ENCODE data around the gene EFCAB7. TPM values are rescaled to one million over a fixed set of nuclear protein-coding genes. Genes with fewer than 3 reads are reported as not detected.

EFCAB7 gene, protein sequence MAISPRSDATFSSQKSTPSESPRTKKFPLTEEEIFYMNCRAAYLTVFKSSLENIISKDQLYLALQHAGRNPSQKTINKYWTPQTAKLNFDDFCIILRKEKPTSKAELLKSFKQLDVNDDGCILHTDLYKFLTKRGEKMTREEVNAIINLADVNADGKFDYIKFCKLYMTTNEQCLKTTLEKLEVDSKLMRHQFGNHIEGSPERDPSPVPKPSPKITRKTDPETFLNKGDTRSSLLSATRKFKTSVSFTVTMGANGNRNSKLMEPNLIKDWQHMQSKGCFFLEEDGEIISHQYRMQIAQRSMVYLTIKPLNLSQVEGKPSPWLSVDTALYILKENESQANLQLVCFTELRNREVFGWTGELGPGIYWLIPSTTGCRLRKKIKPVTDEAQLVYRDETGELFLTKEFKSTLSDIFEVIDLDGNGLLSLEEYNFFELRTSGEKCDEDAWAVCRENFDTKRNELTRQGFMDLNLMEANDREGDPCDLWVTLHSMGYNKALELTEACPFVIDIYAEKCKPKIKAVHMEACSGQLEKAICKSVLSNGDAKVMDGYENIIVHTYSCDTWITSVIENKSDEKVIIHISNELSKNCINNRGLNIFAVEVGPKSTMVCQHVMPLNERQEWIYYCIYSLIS
- 10 to 100 TPM; 16.0 to 24.3 (median 22.6) TPM for polyA plus RNA-seq (ENCODE audit: insufficient read length in 4 of 4)

DNA sequence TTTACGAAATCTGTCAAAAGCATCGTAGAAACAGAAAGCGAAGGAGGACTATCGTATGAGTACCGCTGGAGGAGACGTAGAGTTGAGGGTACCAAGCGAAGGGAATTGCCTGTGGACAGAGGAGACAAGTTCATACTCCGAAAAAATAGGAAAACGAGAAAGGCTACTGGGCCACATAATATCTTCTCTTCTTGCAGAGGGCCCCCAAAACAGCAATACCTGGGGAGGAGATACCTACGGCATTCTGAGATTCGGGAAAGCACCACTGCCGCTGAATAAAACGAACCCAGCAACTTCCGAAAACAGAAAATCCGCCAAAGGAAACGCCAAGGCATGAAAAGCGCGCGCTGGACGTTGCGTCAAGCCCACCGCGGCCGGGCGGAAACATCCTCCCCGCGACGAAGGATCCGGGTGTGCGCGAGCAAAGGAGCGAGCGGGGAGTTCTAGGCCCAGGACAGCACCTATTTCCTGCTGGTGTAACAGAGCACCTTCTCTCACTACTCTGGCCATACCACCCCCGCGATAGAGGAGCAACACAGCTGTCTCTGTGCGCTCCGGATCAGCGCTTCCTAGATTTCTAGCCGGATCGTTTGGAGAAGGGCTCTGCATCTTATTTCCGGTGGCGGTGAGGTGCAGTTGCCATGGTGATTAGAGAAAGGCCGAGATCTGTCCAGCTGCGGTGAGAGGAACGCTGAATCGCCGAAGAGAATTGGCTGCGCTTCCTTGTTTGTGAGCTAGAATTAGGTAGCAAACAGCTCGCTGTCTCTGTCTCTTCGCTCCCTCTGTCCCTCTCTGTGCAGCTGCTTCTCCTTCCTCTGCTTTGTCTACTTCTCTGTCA is at the start of gene EFCAB7, which contains the start of gene ITGB3BP:
Gene EFCAB7, plus strand, starts transcription at position 635 of the 838 bp plus-strand sequence. CDS start 2,048 bp downstream, outside the sequence.
Gene ITGB3BP, minus strand, starts transcription at position 335 of the 838 bp plus-strand sequence. Its CDS starts 92 bp downstream, at position 243.
- peak; percentile 83 to 88 (median 85) for DNase-seq (ENCODE audit: low read depth in 4 of 4, low spot score in 3 of 4)

DNA sequence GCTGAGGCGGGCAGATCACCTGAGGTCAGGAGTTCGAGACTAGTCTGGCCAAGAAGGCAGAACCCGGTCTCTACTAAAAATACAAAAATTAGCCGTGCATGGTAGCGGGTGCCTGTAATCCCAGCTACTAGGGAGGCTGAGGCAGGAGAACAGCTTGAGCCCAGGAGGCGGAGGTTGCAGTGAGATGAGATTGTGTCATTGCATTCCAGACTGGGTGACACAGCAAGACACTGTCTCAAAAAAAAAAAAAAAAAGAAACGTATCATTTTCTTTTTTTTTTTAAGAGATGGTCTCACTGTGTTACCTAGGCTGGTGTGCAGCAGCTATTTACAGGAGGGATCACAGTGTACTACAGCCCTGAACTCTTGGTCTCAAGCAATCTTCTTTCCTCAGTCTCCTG is 47.6 kb upstream of the EFCAB7 start:
- DNase-seq (ENCODE audit: low read depth in 4 of 4, low spot score in 3 of 4): no peak

DNA sequence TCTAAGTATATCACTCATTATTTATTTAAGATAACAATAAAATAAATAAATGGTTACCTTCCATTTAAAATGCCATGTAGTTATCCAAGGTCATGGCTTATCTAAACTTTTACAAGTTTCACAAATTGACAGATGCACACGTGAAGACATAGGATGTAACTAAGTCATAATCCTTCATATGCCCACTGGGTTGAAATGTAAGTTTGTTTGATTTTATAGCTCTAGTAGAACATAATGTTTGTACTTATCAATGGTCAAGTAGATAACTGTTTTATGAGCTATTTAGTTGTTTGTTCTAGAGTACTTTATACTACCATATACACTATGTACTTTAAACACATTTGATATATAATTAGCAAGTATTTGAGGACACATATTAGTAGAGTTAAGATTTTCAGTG is 43.3 kb upstream of the EFCAB7 start:
- DNase-seq (ENCODE audit: low read depth in 4 of 4, low spot score in 3 of 4): no peak

DNA sequence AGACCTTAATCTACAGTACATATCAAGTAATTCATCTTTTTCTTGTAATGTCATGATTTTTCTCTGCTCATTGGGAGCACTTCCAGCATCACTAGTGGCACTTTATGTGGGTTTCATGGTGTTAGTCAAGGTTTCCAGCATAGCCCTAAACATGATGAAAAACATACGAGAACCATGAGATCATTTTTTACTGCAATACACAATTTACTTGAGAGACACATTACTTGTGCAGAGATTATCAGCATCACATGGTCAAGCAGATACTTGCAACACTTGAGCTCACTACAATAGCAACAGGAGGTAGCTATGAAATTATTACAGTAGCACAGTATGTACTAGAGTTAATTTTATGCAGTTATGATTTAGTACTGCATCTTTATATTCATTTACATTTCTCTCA is 36.7 kb upstream of the EFCAB7 start:
- DNase-seq (ENCODE audit: low read depth in 4 of 4, low spot score in 3 of 4): no peak

DNA sequence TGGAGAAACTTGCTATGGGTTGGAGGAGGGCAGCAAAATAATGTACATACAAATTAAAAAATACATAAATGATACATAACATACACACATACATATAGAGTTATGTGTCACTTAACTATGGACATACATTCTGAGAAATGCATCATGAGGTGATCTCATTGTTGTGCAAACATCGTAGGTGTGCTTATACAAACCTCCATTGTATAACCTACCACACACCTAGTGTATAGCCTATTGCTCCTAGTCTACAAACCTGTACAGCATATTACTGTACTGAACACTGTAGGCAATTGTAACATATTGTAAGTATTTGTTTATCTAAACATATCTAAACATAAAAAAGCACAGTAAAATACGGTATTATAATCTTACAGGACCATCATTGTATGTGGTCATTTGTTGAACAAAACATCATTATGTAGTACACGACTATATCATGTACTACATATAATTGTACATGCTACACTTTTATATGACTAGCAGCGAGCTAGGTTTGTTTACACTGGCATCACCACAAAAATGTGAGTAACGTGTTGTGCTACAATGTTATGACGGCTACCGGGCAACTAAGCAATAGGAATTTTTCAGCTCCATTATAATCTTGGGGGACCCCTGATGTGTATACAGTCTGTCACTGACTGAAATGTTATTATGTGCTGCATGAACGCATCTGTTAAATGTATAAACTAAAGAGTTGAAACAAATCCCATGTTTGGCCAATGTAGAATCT is 35.8 kb upstream of the EFCAB7 start:
- no peak for DNase-seq (ENCODE audit: low read depth in 4 of 4, low spot score in 3 of 4)

DNA sequence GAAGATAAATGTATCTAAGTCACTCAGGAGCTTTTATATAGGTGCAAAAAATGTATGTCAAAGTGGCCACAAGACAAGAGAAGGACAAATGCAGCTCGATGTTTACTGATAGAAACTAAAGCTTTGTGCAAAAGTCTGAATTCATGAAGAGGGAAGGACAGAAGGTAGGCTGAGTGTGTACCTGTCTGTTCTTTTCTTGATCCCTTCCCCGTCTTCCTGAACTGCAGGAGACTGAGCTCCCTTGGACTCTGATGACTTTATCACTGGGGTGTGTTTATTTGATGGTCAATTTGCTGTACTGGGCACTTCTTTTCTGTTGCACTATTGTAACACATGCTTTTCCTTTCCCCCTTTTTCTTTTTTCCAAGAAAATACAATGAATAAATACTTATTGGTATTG is 25.7 kb upstream of the EFCAB7 start:
- no peak for DNase-seq (ENCODE audit: low read depth in 4 of 4, low spot score in 3 of 4)

DNA sequence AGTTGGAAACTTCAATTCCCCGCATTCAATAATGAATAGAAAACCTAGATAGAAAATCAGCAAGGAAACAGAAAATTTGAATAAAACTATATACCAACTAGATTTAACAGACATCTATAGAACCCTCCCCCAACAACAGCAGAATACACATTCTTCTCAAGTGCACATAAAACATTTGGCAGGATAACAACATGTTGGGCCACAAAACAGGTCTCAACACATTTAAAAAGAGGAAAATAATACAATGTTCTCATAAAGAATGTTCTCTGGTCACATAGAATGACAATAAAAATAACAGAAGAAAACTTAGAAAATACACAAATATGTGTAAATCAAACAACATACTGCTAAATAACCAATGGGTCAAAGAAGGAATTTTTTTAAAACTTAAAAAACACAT is 25.2 kb upstream of the EFCAB7 start:
- no peak for DNase-seq (ENCODE audit: low read depth in 4 of 4, low spot score in 3 of 4)

DNA sequence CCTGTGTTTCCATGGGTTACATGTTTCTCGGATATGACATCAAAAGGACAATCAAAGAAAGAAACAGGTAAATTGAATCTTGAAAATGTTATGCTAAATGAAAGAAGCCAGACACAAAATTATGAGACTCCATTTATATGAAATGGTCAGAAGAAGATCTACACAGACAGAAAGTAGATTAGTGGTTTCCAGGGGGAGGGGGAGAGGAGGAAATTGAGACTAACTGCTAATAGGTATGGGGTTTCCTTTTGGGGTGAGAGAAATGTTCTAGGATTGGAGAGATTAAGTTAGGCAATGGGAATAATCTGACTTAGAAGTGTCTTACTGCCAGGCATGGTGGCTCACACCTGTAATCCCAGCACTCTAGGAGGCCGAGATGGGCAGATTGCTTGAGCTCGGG is 22.1 kb upstream of the EFCAB7 start:
- no peak for DNase-seq (ENCODE audit: low read depth in 4 of 4, low spot score in 3 of 4)

DNA sequence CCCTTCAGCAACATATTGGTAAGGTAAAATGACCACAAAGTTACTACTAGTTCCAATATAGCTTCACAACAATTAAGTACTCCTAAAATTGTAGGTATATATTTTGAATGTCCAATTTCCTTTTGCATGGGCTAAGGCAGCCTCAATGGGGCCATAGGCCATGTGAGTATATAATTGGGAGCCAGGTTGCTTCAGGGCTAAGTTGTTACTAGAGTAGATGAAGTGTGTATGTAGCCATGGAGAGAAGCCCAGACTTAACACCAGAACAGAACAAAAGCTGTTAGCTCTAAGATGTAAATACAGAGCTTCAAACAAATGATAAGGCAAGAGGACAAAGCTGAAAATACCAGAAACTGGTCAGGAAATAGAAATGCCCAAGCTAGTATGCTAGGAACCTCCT is 16.5 kb upstream of the EFCAB7 start:
- no peak for DNase-seq (ENCODE audit: low read depth in 4 of 4, low spot score in 3 of 4)

DNA sequence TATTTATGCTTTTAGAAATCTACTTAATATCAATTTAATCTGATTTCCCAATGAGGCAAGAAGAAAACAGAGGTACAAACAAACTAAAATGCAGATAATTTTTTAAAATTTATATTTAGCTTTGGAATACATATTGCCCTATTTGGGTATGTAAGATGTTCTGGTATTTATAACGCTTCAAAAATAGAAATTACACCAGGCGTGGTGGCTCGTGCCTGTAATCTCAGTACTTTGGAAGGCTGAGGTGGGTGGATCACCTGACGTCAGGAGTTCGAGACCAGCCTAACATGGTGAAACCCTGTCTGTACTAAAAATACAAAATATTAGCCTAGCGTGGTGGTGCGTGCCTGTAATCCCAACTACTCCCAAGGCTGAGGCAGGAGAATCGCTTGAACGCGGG is 13.6 kb upstream of the EFCAB7 start:
- DNase-seq (ENCODE audit: low read depth in 4 of 4, low spot score in 3 of 4): no peak

DNA sequence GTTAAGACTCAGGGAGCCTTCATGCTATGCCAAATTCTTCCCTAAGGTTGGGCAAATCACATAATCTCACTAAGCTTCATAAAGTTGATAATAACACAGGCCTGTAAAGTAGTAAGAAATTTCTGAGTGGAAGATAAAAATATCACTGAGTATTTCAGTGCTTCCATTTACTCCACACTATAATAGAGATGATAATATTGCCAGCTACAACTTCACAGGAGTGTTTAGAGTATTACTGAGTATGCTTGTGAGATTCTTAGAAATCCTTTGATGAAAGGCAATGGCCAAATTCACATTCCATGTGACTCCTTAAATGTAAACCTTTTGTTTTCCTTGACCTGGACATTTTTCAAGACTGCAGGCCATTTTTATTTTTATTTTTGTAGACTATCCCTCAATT is 10.7 kb upstream of the EFCAB7 start:
- DNase-seq (ENCODE audit: low read depth in 4 of 4, low spot score in 3 of 4): no peak

DNA sequence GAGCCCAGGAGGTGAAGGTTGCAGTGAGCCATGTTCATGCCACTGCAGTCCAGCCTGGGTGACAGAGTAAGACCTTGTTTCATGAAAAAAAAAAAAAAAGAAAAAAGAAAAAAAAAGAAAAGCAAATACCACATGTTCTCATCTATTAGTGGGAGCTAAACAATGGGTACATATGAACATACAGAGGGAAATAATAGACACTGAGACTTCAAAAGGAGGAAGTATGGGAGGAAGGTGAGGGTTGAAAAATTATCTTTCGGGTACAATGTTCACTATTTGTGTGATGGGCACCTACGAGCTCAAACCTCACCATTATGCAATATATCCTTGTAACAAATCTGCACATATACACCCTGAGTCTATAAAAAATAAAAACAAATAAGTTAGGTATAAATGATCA is 6.7 kb upstream of the EFCAB7 start:
- no peak for DNase-seq (ENCODE audit: low read depth in 4 of 4, low spot score in 3 of 4)

DNA sequence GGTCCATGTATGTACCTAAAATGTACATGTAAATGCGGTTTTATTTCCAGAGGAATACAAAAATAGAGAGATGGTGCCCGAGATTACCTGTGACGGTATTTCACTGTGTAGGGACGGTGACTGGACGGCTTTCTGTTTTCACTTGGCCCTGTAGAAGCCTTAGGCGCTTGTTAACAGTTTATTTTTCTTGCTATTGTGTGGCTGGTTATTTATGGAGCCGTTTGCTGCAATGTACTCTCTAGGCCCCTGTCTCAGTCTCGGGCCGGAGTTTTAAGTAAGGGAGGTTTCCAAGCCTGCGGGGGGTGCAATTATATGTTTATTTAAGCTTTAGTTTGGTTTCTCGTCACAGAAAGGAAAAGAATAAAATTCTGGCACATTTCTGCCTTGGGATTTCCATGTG is 413 bp downstream of the EFCAB7 start:
- DNase-seq (ENCODE audit: low read depth in 4 of 4, low spot score in 3 of 4): no peak

DNA sequence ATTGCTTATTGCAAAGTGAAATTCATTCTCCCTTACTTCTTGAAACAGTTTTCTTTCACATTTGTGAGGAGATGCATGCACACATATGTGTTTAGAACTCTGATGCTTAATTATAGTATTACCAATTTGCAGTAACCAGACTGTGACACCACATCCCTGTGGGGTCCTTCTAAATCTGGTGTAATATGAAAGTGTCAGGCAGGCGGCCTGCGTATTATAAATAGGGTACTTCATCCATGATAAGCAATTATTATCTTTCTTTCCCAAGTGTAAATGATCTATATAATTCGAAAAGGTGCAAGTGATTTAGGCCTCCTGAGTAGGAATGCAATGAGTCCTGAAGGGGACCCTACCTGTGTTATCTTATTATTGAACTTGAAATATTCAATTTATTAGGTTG is 876 bp downstream of the EFCAB7 start:
- DNase-seq (ENCODE audit: low read depth in 4 of 4, low spot score in 3 of 4): no peak

DNA sequence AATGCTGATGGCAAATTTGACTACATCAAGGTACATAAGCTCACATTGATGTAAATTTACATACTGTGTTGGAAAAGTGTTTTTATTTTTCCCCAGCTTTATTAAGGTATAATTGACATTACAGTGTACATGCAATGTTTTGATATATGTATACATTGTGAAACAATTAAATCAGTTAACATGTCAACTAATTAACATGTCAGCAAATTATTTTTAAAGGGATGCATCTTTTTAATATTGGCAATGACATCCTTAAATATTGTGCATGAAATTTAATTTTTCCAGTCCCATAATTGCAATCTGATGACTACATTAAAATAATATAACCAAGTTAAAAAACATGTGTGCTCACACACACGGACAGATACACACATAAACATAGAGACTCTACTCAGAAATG is 9.4 kb downstream of the EFCAB7 start:
- no peak for DNase-seq (ENCODE audit: low read depth in 4 of 4, low spot score in 3 of 4)

DNA sequence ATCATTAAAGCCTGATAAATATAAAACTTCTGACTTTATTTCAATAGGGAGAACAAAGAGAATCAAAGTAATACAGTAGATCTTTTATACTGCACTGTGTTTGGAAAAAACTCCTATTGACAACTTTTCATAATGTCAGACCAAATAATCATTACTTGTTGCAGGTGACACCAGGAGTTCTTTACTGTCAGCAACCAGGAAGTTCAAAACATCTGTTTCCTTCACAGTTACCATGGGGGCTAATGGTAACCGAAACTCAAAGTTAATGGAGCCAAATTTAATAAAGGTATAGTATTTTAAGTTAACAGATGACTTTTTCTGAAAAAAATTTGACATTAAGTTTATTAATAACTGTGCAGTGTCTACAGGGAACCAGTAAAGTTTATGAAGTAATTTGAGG is 10.6 kb downstream of the EFCAB7 start:
- DNase-seq (ENCODE audit: low read depth in 4 of 4, low spot score in 3 of 4): no peak

DNA sequence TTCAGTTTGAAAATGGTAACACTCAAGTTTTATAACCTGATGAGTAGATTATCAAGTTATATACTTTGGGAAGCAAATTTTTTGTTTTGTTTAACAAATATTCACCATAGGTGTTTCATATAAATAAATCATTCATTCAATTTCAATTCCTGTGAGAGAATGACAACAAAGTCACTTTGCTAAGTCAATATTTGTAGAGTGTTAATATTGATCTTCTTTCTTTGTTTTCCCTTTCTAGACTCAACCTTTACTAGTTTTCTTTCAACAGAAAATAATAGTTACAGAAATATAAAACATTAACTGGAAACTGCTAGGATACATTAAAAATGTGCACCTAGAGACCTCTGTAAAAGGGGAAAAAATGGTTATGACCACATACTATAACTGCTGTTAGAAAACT is 11.1 kb downstream of the EFCAB7 start:
- no peak for DNase-seq (ENCODE audit: low read depth in 4 of 4, low spot score in 3 of 4)

DNA sequence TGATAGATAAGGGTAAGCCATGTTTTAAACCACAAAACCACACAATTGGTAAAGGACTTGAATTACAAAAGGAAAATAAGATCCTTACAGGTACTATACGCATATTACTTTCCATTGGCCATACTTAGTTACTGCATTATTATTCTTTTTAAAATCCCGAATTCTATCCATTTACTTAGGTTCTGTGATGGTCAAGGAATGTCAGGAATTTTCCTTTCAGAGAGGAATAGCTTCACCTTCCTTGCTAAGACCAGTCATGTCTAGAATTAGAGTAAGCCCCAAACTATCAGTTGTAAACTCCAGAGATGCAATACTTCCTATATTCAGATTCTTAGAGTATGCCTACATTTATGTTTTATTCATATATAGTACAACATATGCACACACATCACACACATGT is 13.7 kb downstream of the EFCAB7 start:
- DNase-seq (ENCODE audit: low read depth in 4 of 4, low spot score in 3 of 4): no peak

DNA sequence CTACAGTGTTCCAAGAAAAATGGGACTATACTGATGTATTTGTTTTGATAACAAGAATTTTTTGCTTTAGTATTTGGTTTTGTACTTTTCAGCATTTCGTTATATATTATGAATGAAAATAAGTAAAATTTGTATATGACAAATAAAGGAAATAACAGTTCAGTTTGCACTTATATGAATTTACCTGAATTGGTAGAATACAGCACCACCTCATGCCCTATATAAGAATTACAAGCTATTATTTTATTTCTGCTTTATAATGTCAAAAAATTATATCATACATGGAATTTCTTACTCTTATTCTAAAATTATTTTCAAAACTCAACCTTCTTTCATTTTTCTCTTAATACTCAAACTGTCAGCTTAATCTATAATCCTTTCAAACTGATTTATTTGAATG is 14.6 kb downstream of the EFCAB7 start:
- no peak for DNase-seq (ENCODE audit: low read depth in 4 of 4, low spot score in 3 of 4)

DNA sequence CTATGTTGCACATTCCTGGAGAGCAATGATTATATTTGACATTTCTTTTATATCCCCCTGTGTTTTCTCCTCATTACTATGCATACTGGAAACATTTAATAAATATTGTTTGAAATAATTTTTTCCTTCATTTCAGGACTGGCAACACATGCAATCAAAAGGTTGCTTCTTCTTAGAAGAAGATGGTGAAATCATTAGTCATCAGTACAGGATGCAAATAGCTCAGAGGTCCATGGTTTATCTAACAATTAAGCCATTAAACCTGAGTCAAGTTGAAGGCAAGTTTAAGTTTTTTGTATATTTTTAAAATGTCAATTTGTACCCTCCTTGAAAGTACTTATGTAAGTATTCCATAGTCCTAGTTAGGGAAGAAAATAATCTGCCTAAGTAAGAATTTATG is 22.5 kb downstream of the EFCAB7 start:
- DNase-seq (ENCODE audit: low read depth in 4 of 4, low spot score in 3 of 4): no peak
